Measurements from ENCODE around the gene MUCL3. TPM values are rescaled to one million over a fixed set of nuclear protein-coding genes. Genes with fewer than 3 reads are reported as not detected.
A peak's percentile ranks its signal among the peaks of the same experiment; 100 is the strongest.

MUCL3 gene
- total RNA-seq, 2 donors from 2014 or later, result 13.8 TPM; not detected in 1

DNA sequence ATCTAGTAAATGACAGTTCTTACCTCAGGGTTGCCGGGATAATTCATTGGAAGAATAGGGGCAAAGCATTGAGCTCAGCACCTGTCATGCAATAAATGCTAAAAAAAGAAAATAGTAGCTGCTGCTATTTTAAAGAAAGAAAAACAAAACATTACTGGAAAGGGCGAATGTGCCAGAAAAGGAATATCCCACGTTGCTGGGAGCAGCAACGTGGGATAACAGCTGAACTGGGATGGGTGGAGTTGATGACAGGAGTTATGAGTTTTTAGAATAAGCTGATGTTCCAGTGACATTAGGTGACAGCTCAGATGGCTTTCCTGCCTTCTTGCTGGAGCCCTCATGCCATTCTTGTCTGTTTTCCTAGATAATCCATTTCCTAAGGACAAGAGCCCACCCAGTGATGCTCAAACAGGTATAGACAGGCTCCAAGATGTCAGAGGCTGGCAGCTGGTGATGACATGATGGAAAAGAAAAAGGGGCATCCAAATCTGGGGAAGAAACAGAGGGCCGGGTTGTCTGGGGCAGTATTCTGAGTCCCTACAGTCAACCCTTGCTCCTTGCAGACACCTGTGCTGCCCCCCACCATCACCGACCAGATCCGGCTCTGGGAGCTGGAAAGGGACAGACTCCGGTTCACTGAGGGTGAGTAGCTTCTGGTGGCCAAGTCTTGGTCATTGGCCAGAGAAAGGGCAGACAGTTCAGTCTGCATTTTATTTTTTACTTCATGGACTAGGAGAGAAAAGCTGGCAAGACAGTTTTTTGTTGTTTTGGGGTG is 27.8 kb upstream of the MUCL3 start:
- Histone ChIP-seq H3K4me3 (peak overlapping the region; percentile 78), H3K27ac (peak overlapping the region; percentile 86 to 93), H3K36me3 (peaks cover 21% of the 10 kb centered on the region), H3K9me3 (no peaks in the 10 kb centered on the region), H3K4me1 (ENCODE audit: control insufficient read depth in 1 of 2, low read depth in 2 of 2) (peaks cover 17 to 41% of the 10 kb centered on the region in 2 donors), H3K27me3 (replicated peaks; ENCODE audit: insufficient read depth) (no peaks in the 10 kb centered on the region)
- ATAC-seq (ENCODE audit: insufficient number of reproducible peaks, low FRiP score, low read depth), result no peak
- no peak for TF ChIP-seq CTCF (IDR thresholded peaks at IDR 0.05)
- DNase-seq (ENCODE audit: low spot score), result no peak

DNA sequence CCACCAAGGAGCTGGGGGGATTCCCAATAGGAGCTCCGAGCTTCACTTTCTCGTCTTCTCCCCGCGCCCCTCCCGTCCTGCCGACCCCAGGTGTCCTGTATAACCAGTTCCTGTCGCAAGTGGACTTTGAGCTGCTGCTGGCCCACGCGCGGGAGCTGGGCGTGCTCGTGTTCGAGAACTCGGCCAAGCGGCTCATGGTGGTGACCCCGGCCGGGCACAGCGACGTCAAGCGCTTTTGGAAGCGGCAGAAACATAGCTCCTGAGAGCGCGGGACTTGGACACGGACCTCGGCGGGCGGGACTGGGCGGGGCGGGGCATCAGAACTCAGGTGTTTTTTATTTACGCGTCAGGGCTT is 27.1 kb upstream of the MUCL3 start:
- H3K9me3 ChIP-seq, result no peaks in the 10 kb centered on the region
- peaks cover 15 to 38% of the 10 kb centered on the region in 2 donors for H3K4me1 ChIP-seq (ENCODE audit: control insufficient read depth in 1 of 2, low read depth in 2 of 2)
- TF ChIP-seq CTCF (IDR thresholded peaks at IDR 0.05), result no peak
- peaks cover 27% of the 10 kb centered on the region for H3K36me3 ChIP-seq
- peak; percentile 15 for DNase-seq (ENCODE audit: low spot score)
- peak overlapping the region; percentile 78 for H3K4me3 ChIP-seq
- H3K27ac ChIP-seq, result peak overlapping the region; percentile 86 to 93
- no peaks in the 10 kb centered on the region for H3K27me3 ChIP-seq (replicated peaks; ENCODE audit: insufficient read depth)
- ATAC-seq (ENCODE audit: insufficient number of reproducible peaks, low FRiP score, low read depth), result no peak

- Histone ChIP-seq H3K27me3 (replicated peaks; ENCODE audit: insufficient read depth) (no peaks in the 10 kb centered on the region), H3K9me3 (no peaks in the 10 kb centered on the region), H3K4me3 (peak within 1 kb of the TSS; percentile 78), H3K4me1 (ENCODE audit: control insufficient read depth in 1 of 2, low read depth in 2 of 2) (peaks cover 10 to 32% of the 10 kb centered on the region in 2 donors), H3K27ac (peak within 1 kb of the TSS; percentile 86 to 93), H3K36me3 (peaks cover 27% of the 10 kb centered on the region)
- ATAC-seq (ENCODE audit: insufficient number of reproducible peaks, low FRiP score, low read depth) (peak; percentile 58), DNase-seq (ENCODE audit: low spot score) (peak; percentile 49)
- peak; percentile 26 for TF ChIP-seq CTCF (IDR thresholded peaks at IDR 0.05)
These were observed 26.5 kb upstream of the MUCL3 start, which contains the start of gene VARS2 for GRCh38 chr6:30914076-30914853. Gene VARS2 (plus strand): TSS chr6:30914238. CDS start chr6:30914837, 599 bp downstream.

DNA sequence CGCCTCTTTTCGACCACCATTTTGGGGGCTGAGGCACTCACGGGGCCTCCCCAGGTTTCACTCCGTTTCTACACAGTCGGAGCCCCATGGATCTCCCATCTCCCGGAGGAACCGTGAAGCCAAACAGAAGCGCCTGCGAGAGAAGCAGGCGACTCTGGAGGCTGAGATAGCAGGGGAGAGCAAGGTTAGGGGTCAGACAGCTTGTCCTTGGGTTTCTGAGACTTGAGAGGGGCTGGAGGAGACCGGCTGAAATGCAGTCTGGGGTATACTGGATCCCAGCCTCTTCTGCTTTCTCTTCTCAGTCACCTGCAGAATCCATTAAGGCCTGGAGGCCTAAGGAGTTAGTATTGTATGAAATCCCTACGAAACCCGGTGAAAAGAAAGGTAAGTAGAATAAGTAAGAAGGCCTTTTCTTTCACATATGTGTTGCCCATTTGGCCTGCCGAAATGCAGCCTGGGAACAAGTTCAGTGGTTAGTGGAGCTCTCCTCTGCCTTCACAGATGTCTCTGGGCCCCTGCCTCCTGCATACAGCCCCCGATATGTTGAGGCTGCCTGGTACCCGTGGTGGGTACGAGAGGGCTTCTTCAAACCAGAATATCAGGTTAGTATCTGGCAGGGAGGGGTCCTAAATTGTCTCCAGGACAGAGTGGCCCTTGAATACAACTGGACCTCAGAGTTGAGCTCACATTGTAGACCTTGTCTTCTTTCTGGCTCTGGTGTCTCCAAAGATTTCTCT is 25.8 kb upstream of the MUCL3 start:
- peaks cover 32% of the 10 kb centered on the region for H3K36me3 ChIP-seq
- no peak for ATAC-seq (ENCODE audit: insufficient number of reproducible peaks, low FRiP score, low read depth)
- no peak for DNase-seq (ENCODE audit: low spot score)

More for the DNA sequence above, 25.8 kb upstream of the MUCL3 start:
- Histone ChIP-seq H3K9me3 (no peaks in the 10 kb centered on the region), H3K4me1 (ENCODE audit: control insufficient read depth in 1 of 2, low read depth in 2 of 2) (peaks cover 10 to 29% of the 10 kb centered on the region in 2 donors), H3K27ac (peak overlapping the region; percentile 86 to 93), H3K27me3 (replicated peaks; ENCODE audit: insufficient read depth) (no peaks in the 10 kb centered on the region), H3K4me3 (peak overlapping the region; percentile 78)
- TF ChIP-seq CTCF (IDR thresholded peaks at IDR 0.05), result no peak
